SK-N-SH (cell line): ENCODE measurements around the gene PPTC7. TPM values are rescaled to one million over a fixed set of nuclear protein-coding genes. Genes with fewer than 3 reads are reported as not detected.

ENCODE experiments used
- CTCF ChIA-PET: fragments of 300-600, 350-600 bp; formaldehyde crosslinking; extraction: SDS; loops from one replicate; lab custom pipeline; 2021; lab: Yijun Ruan, JAX
- POLR2A ChIA-PET: fragments of 350-600 bp; sonication (Branson Sonifier 250); formaldehyde crosslinking; extraction: SDS; loops from one replicate; lab custom pipeline; 2020; ENCODE audit warnings: antibody characterized with exemption, inconsistent platforms; lab: Yijun Ruan, JAX
- DNase-seq: peaks from one replicate; pipeline ENCODE4 v3.0.0; 2012
- H2AFZ ChIP-seq: fragments of 200-600 bp; sonication (generic); 2 replicates; pipeline ENCODE4 v1.8.1; 2016; ENCODE audit warnings: antibody characterized with exemption, mild to moderate bottlenecking, low read depth
- H3F3A ChIP-seq: fragments of 200-600 bp; sonication (generic); replicated peaks from 2 replicates; pipeline ENCODE3; 2016; ENCODE audit warnings: antibody characterized with exemption, mild to moderate bottlenecking; ENCODE audit not compliant: insufficient read depth
- H3K27ac ChIP-seq, 2 experiments: fragments of 200-500 bp in 1 of 2; fragments of 200-600 bp in 1 of 2; sonication (Bioruptor generic) in 1 of 2; sonication (generic), shearing (Covaris generic) in 1 of 2; 2 replicates each; pipeline versions ENCODE4 v1.5.1 to v1.6.1; 2014 to 2016; ENCODE audit warnings: low read depth in 2 of 2, inconsistent platforms in 1 of 2, low read length in 1 of 2, mild to moderate bottlenecking in 1 of 2, mixed read lengths in 1 of 2
- H3K27me3 ChIP-seq: fragments of 200-600 bp; sonication (generic), shearing (Covaris generic); 2 replicates; pipeline ENCODE4 v1.6.1; 2016; ENCODE audit warnings: mixed run types; ENCODE audit not compliant: insufficient read depth
- H3K36me3 ChIP-seq, 2 experiments: fragments of 200-500 bp in 1 of 2; fragments of 200-600 bp in 1 of 2; sonication (Bioruptor generic) in 1 of 2; sonication (generic) in 1 of 2; replicated peaks in 1 of 2; 2 replicates each; pipeline versions ENCODE3 to v1.5.1; 2014 to 2016; ENCODE audit warnings: low read length in 1 of 2, mild to moderate bottlenecking in 1 of 2; ENCODE audit not compliant: insufficient read depth in 2 of 2, control insufficient read depth in 1 of 2
- H3K4me1 ChIP-seq, 2 experiments: fragments of 200-500 bp in 1 of 2; fragments of 200-600 bp in 1 of 2; sonication (Bioruptor generic) in 1 of 2; sonication (generic), shearing (Covaris generic) in 1 of 2; 2 replicates each; pipeline versions ENCODE4 v1.5.1 to v1.6.1; 2014 to 2016; ENCODE audit warnings: low read depth in 1 of 2, low read length in 1 of 2, mixed run types in 1 of 2; ENCODE audit not compliant: insufficient read depth in 2 of 2, control insufficient read depth in 1 of 2
- H3K4me2 ChIP-seq: fragments of 200-600 bp; sonication (generic), shearing (Covaris generic); 2 replicates; pipeline ENCODE4 v1.6.1; 2017; ENCODE audit warnings: mixed run types
- H3K4me3 ChIP-seq, 2 experiments: fragments of 200-500 bp in 1 of 2; fragments of 200-600 bp in 1 of 2; sonication (Bioruptor generic) in 1 of 2; sonication (generic), shearing (Covaris generic) in 1 of 2; 2 replicates each; pipeline versions ENCODE4 v1.5.1 to v1.8.1; 2014 to 2016; ENCODE audit warnings: low read depth in 2 of 2, inconsistent platforms in 1 of 2, low read length in 1 of 2, mild to moderate bottlenecking in 1 of 2, mixed read lengths in 1 of 2, moderate library complexity in 1 of 2
- H3K79me2 ChIP-seq: fragments of 200-600 bp; sonication (generic); 2 replicates; pipeline ENCODE4 v1.8.1; 2017; ENCODE audit warnings: mild to moderate bottlenecking; ENCODE audit not compliant: insufficient read depth
- H3K9ac ChIP-seq: fragments of 200-600 bp; sonication (generic); 2 replicates; pipeline ENCODE4 v1.6.1; 2017; ENCODE audit warnings: mixed run types
- H3K9me2 ChIP-seq: fragments of 200-600 bp; sonication (generic); 2 replicates; pipeline ENCODE4 v1.6.1; 2017; ENCODE audit warnings: mixed run types
- H3K9me3 ChIP-seq: fragments of 200-600 bp; sonication (generic); 2 replicates; pipeline ENCODE4 v1.6.1; 2017; ENCODE audit warnings: mixed run types, mild to moderate bottlenecking, moderate library complexity
- H4K20me1 ChIP-seq: fragments of 200-600 bp; sonication (generic); 2 replicates; pipeline ENCODE4 v1.6.1; 2017; ENCODE audit warnings: mild to moderate bottlenecking, mixed run types; ENCODE audit not compliant: insufficient read depth
- CHD2 ChIP-seq: fragments of 150-350 bp; IDR thresholded peaks from 2 replicates; pipeline ENCODE4 v1.6.1; 2018; ENCODE audit warnings: low read length; ENCODE audit not compliant: partially characterized antibody
- ELF1 ChIP-seq: IDR thresholded peaks from 2 replicates; pipeline ENCODE4 v1.4.0; 2012
- EP300 ChIP-seq, 2 experiments: IDR thresholded peaks; 2 replicates each; pipeline versions ENCODE4 v1.4.0 to v1.6.1; 2012; ENCODE audit warnings: borderline replicate concordance in 1 of 2, low read depth in 1 of 2, low read length in 1 of 2
- FOSL2 ChIP-seq: IDR thresholded peaks from 2 replicates; pipeline ENCODE4 v1.4.0; 2012; ENCODE audit warnings: low read depth, mild to moderate bottlenecking, moderate library complexity, borderline replicate concordance
- FOXJ3 ChIP-seq: sonication (generic); formaldehyde crosslinking; IDR thresholded peaks from 2 replicates; pipeline ENCODE4 v1.5.1; 2020; ENCODE audit warnings: mild to moderate bottlenecking, missing genetic modification reagents
- FOXM1 ChIP-seq: IDR thresholded peaks from 2 replicates; pipeline ENCODE4 v1.4.0; 2012; ENCODE audit warnings: low read depth, mild to moderate bottlenecking
- NFIC ChIP-seq: IDR thresholded peaks from 2 replicates; pipeline ENCODE4 v1.4.0; 2012; ENCODE audit warnings: borderline replicate concordance
- POLR2AphosphoS5 ChIP-seq: IDR thresholded peaks from 2 replicates; pipeline ENCODE4 v1.6.1; 2012; ENCODE audit warnings: low read depth, low read length
- RCOR1 ChIP-seq: fragments of 150-350 bp; IDR thresholded peaks from 2 replicates; pipeline ENCODE4 v1.6.1; 2017; ENCODE audit warnings: antibody characterized with exemption, low read length
- RFX5 ChIP-seq: IDR thresholded peaks from 2 replicates; pipeline ENCODE4 v1.6.1; 2012; ENCODE audit warnings: mild to moderate bottlenecking, improper control_type of control experiment, low read length
- TCF12 ChIP-seq: IDR thresholded peaks from 2 replicates; pipeline ENCODE4 v1.4.0; 2012
- WGBS: methylation state at CpG from one replicate; pipeline ENCODE4 v1.1.6; 2017; ENCODE audit warnings: low lambda C conversion rate; 5-methylcytosine and 5-hydroxymethylcytosine counted together
- polyA plus RNA-seq, 3 experiments: library from polyadenylated mRNA; depleted of rRNA; stranded (reverse); fragments of >200 nt; gene quantifications; 2 replicates each; pipeline ENCODE4 v1.2.3, GENCODE V29; 2012
- TF ChIP-seq, protein P1 (sequence below): IDR thresholded peaks from 2 replicates; pipeline ENCODE4 v1.4.0; 2012; ENCODE audit warnings: low read depth
- TF ChIP-seq, protein P2 (sequence below): fragments of 150-350 bp; IDR thresholded peaks from 2 replicates; pipeline ENCODE4 v1.6.1; 2016; ENCODE audit warnings: mild to moderate bottlenecking, low read depth, low read length
- TF ChIP-seq, protein P3 (sequence below): fragments of 200-600 bp; sonication (generic); IDR thresholded peaks from 2 replicates; pipeline ENCODE4 v1.6.1; 2017; ENCODE audit warnings: antibody characterized with exemption, mild to moderate bottlenecking, moderate library complexity
- TF ChIP-seq, protein P4 (sequence below): IDR thresholded peaks from 2 replicates; pipeline ENCODE4 v1.4.0; 2012; ENCODE audit warnings: low read depth, borderline replicate concordance
- TF ChIP-seq, protein P5 (sequence below): IDR thresholded peaks from 2 replicates; pipeline ENCODE4 v1.6.1; 2012; ENCODE audit warnings: mild to moderate bottlenecking, low read depth, low read length, moderate library complexity

The PPTC7 gene
- polyA plus RNA-seq, 1 of the 3 experiments (the other 2 are of a cell fraction), result 9.6 TPM

DNA sequence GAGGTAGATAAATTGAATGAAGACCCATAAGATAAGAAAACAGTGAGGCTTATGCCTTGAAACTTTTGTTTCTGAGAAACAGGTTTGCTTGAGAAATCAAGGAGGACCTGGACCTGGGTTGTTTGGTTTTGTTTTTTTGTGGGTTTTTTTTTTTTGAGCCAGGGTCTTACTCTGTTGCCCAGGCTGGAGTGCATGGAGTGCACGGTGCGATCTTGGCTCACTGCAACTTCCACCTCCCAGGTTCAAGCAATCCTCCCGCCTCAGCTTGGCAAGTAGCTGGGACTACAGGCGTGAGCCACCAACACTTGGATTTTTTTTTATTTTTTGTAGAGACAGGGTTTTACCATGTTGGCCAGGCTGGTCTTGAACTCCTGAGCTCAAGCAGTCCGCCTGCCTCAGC is 9.0 kb upstream of the PPTC7 start:
- Histone ChIP-seq H3K27me3 (no peaks in the 10 kb centered on the region), H3K9ac (no peak overlapping the region), H3K4me2 (no peak overlapping the region), H2AFZ (no peak overlapping the region), H3K4me1 (peaks cover 0 to 2% of the 10 kb centered on the region in 2 experiments; a peak in 1 of 4 replicates), H4K20me1 (no peaks in the 10 kb centered on the region), H3K9me2 (no peaks in the 10 kb centered on the region), H3F3A (no peaks in the 10 kb centered on the region), H3K4me3 (no peak overlapping the region), H3K27ac (no peak overlapping the region), H3K79me2 (no peaks in the 10 kb centered on the region), H3K9me3 (no peaks in the 10 kb centered on the region), H3K36me3 (no peaks in the 10 kb centered on the region)
- DNase-seq, result no peak
- ChIA-PET CTCF (interaction anchor here (1.2 to 5.4 kb wide), 3 partner anchors 9 to 124 kb away, joined by 5 to 34 read pairs (median 6); partner anchors contain the start of genes FAM216A and GPN3), POLR2A (no interaction called here)
- whole genome bisulfite sequencing, result 95% methylated on average over 5 of the region's 5 CpGs
- TF ChIP-seq FOSL2 (no peak), TCF12 (no peak), ELF1 (no peak), FOXM1 (no peak), NFIC (no peak), RFX5 (no peak), POLR2AphosphoS5 (no peak)
- TF ChIP-seq, protein P1, sequence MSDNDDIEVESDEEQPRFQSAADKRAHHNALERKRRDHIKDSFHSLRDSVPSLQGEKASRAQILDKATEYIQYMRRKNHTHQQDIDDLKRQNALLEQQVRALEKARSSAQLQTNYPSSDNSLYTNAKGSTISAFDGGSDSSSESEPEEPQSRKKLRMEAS, result no peak
- TF ChIP-seq, protein P2, sequence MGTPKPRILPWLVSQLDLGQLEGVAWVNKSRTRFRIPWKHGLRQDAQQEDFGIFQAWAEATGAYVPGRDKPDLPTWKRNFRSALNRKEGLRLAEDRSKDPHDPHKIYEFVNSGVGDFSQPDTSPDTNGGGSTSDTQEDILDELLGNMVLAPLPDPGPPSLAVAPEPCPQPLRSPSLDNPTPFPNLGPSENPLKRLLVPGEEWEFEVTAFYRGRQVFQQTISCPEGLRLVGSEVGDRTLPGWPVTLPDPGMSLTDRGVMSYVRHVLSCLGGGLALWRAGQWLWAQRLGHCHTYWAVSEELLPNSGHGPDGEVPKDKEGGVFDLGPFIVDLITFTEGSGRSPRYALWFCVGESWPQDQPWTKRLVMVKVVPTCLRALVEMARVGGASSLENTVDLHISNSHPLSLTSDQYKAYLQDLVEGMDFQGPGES, result no peak
- TF ChIP-seq, protein P3, sequence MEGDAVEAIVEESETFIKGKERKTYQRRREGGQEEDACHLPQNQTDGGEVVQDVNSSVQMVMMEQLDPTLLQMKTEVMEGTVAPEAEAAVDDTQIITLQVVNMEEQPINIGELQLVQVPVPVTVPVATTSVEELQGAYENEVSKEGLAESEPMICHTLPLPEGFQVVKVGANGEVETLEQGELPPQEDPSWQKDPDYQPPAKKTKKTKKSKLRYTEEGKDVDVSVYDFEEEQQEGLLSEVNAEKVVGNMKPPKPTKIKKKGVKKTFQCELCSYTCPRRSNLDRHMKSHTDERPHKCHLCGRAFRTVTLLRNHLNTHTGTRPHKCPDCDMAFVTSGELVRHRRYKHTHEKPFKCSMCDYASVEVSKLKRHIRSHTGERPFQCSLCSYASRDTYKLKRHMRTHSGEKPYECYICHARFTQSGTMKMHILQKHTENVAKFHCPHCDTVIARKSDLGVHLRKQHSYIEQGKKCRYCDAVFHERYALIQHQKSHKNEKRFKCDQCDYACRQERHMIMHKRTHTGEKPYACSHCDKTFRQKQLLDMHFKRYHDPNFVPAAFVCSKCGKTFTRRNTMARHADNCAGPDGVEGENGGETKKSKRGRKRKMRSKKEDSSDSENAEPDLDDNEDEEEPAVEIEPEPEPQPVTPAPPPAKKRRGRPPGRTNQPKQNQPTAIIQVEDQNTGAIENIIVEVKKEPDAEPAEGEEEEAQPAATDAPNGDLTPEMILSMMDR, result no peak
- TF ChIP-seq, protein P4, sequence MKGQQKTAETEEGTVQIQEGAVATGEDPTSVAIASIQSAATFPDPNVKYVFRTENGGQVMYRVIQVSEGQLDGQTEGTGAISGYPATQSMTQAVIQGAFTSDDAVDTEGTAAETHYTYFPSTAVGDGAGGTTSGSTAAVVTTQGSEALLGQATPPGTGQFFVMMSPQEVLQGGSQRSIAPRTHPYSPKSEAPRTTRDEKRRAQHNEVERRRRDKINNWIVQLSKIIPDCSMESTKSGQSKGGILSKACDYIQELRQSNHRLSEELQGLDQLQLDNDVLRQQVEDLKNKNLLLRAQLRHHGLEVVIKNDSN, result no peak

DNA sequence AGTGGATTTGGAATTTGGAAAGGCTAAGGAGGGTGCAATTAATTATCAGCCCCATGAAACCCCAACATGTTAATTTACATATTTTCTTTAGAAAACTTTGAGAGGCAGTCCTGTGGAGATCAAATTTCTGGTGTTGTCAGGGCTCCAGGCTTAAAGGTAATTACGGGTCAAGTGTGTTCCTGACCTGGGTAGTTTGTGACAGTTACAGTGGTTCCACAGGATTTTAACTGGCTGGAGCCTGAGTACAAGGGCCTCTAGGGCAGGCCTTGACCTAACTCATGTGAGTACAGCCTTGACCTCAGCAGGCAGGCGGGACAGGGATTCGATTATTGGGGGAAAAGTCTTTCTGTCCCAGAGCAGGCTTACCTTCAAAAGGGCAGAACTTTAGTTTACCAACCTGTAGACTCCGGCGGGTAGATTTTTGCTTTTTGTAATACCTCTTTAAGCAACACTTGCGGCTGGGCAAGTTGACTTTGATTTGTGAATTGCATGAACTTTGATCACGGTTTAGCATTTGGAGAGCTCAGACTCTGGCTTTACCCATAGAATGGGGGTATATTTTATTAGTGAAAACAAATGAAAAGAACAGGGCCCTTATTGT is 8.4 kb upstream of the PPTC7 start:
- DNase-seq, result no peak
- no peaks in the 10 kb centered on the region for H3K9me2 ChIP-seq
- H3K9me3 ChIP-seq, result no peaks in the 10 kb centered on the region
- CTCF ChIA-PET, result interaction anchor here (0.6 to 5.4 kb wide), 4 partner anchors 10 to 297 kb away, joined by 3 to 34 read pairs (median 4); partner anchors contain the start of genes FAM216A and GPN3
- H3K79me2 ChIP-seq, result no peaks in the 10 kb centered on the region
- H3F3A ChIP-seq, result no peaks in the 10 kb centered on the region
- no peak overlapping the region for H3K9ac ChIP-seq
- no peak overlapping the region for H3K4me3 ChIP-seq
- H4K20me1 ChIP-seq, result no peaks in the 10 kb centered on the region
- H3K27me3 ChIP-seq, result no peaks in the 10 kb centered on the region
- no peak overlapping the region for H2AFZ ChIP-seq
- WGBS, result 80% methylated on average over 7 of the region's 7 CpGs
- no peaks in the 10 kb centered on the region for H3K36me3 ChIP-seq
- POLR2A ChIA-PET, result no interaction called here
- no peak overlapping the region for H3K27ac ChIP-seq
- H3K4me1 ChIP-seq, result peaks cover 0 to 2% of the 10 kb centered on the region in 2 experiments; a peak in 1 of 4 replicates
- H3K4me2 ChIP-seq, result no peak overlapping the region
- TF ChIP-seq TCF12 (no peak), FOXJ3 (CRISPR knock-in tag) (no peak), EP300 (IDR thresholded peaks at IDR 0.05; ENCODE audit: borderline replicate concordance in 1 of 2, low read depth in 1 of 2, low read length in 1 of 2) (no peak), RCOR1 (no peak), CHD2 (no peak)
- TF ChIP-seq, protein P1, result no peak
- TF ChIP-seq, protein P5, sequence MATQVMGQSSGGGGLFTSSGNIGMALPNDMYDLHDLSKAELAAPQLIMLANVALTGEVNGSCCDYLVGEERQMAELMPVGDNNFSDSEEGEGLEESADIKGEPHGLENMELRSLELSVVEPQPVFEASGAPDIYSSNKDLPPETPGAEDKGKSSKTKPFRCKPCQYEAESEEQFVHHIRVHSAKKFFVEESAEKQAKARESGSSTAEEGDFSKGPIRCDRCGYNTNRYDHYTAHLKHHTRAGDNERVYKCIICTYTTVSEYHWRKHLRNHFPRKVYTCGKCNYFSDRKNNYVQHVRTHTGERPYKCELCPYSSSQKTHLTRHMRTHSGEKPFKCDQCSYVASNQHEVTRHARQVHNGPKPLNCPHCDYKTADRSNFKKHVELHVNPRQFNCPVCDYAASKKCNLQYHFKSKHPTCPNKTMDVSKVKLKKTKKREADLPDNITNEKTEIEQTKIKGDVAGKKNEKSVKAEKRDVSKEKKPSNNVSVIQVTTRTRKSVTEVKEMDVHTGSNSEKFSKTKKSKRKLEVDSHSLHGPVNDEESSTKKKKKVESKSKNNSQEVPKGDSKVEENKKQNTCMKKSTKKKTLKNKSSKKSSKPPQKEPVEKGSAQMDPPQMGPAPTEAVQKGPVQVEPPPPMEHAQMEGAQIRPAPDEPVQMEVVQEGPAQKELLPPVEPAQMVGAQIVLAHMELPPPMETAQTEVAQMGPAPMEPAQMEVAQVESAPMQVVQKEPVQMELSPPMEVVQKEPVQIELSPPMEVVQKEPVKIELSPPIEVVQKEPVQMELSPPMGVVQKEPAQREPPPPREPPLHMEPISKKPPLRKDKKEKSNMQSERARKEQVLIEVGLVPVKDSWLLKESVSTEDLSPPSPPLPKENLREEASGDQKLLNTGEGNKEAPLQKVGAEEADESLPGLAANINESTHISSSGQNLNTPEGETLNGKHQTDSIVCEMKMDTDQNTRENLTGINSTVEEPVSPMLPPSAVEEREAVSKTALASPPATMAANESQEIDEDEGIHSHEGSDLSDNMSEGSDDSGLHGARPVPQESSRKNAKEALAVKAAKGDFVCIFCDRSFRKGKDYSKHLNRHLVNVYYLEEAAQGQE, result no peak
- TF ChIP-seq, protein P2, result no peak
- TF ChIP-seq, protein P4, result no peak
